GM18870 (cell line): ENCODE measurements around the gene MAPK12.
"Not testable (repeated sequence)": the region's sequence is repeated elsewhere in the genome, so short reads cannot be mapped to it uniquely, and the experiment has no call there.

Source experiments
- ATAC-seq: cut with Tn5 transposase; IDR thresholded peaks from one replicate; pipeline ENCODE4 v1.9.1; 2021; ENCODE audit warnings: moderate library complexity; ENCODE audit not compliant: unreplicated experiment

Gene MAPK12

DNA sequence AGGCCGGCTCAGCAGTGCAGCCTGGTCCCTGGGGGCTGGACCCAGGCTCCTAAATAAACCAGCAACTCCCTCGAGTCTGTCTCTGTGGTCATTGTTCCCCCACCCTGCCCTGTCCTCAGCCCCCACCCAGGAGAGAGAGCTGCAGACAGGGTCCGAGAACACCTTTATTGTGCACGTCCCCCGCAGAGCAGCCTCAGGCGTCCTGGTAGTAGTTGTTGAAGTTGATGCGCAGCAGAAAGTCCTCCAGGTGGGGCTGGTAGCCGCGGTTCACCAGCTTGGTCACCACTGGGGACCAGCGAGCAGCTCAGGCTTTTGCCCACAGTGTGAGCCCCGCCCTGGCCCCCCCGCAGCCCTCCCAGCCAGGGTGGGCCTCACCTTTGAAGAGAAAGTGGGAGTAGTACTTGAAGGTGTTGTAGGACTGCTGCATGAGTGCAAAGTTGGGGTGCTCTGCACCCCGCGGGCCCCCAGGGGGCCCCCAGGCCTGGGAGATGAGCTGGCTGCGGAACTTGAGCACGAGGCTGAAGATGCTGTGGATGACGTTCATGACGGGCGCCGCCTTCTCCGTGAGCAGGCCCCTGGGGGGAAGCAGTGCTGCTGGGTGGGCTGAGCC lies 43.8 kb downstream of the MAPK12 start:
- no peak for ATAC-seq

DNA sequence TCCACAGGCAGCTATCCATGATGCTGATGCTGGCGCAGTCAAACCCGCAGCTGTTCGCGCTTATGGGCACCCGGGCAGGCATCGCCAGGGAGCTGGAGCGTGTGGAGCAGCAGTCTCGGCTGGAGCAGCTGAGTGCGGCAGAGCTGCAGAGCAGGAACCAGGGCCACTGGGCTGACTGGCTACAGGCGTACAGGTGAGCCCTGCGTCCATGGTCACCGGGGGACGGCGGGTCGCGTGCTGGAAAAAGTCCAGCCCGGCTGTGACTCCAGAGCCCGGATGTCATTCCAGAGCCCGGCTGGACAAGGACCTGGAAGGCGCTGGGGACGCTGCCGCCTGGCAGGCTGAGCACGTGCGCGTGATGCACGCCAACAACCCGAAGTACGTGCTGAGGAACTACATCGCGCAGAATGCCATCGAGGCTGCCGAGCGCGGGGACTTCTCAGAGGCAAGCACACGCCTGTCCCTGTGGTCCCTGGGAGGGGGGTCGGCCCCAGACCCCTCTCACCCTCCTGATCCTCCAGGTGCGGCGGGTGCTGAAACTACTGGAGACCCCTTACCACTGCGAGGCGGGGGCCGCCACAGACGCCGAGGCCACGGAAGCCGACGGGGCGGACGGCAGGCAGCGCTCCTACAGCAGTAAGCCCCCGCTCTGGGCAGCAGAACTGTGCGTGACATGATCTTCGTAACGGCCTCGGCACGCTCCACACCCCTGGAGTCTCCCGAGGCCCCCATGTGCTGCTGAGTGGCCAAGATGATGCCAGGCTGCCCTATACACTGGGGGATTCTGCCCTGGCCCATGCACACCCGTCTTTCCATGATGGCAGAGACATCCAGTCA lies 44.6 kb downstream of the MAPK12 start:
- ATAC-seq: no peak

DNA sequence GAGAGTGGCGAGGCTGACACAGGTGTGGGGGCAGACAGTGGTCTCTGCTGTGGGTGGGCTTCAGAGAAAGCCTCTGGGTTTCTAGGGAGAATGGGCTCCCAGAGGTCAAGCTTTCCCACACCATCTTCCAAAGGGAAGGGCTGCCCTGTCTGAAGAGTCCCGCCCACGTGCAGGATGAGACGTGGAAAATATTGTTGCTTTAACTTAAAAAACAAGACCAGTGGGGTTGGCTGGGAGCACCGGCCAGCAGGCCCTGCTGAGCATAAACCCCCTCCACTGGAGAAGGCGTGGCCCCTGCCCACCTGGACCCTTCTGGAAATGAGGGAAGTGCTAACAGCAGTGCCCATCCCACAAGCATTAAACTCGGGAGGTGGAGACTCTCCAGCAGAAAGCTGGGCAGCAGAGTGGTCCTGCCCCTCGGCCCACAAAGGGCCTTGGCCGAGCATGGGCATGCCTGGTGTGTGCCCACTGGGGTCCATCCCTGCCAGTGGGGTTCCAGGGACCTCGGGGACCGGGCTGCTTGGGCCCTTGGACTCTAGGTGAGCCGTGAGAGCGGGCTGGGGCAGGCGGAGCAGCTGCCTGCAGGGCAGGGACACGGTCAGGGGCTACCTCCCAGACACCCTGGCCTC lies 45.3 kb downstream of the MAPK12 start:
- ATAC-seq: no peak

DNA sequence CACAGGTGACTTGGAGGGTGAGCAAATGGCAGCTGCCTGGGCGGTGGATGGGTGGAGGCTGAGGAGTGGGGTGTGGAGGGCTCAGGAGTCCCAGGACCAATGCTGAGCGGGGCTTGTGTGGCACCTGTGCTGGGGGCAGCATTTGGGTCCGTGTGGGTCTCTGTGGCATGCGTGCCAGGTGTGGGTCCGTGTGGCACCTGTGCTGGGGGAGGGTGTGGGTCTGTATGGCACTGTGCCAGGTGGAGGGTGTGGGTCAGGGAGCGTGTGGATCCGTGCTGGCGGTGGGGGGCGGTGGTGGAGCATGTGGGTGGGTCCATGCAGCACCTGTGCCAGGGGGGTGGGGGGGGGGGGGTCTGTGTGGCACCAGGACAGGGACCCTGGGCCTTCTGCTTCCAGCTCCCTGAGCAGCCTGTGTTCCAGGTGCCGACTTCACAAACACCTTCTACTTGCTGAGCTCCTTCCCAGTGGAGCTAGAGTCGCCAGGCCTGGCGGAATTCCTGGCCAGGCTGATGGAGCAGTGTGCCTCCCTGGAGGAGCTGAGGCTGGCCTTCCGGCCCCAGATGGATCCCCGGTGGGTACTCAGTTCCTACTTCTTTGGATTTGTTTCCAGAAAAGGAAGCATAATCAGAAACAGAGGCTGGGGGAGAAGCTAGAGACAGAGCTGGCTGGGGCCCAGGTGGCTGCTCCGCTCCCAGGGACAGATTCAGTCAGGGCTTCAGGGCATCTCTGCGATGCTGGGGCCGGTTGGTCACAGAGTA lies 46.0 kb downstream of the MAPK12 start:
- no peak for ATAC-seq

DNA sequence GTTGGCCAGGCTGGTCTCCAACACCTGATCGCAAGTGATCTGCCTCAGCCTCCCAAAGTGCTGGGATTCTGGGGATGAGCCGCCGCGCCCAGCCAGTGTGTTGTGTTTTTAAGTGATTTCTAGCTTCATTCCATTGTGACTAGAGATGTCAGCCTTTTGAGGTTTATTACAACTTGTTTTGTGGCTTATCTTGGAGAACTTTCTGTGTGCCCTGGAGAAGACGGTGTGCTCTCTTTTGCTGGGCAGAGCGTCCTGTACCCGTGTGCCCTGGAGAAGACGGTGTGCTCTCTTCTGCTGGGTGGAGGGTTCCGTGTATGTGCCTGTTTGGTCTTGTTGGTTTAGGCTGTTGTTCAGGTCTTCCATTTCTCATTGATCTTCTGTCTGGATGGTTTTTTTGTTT lies 48.2 kb downstream of the MAPK12 start:
- ATAC-seq: no peak

DNA sequence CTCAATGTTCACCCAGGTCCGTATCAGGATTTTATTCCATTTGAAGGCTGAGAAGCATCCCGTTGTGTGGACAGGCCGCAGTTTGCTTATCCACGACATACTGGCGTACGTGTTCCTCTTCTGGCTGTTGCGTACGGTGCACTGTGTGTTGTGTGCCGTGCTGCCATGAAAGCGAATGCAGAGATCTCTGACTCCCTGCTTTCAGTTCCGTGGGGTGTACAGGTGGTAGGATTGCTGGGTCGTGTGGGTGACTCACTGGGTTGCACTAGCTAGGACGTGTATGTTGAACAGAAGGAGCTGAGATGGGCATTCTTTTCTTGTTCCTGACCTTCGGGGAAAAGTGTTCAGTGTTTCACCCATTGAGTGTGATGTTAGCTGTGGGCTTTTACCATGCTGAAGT lies 50.3 kb downstream of the MAPK12 start:
- no peak for ATAC-seq

DNA sequence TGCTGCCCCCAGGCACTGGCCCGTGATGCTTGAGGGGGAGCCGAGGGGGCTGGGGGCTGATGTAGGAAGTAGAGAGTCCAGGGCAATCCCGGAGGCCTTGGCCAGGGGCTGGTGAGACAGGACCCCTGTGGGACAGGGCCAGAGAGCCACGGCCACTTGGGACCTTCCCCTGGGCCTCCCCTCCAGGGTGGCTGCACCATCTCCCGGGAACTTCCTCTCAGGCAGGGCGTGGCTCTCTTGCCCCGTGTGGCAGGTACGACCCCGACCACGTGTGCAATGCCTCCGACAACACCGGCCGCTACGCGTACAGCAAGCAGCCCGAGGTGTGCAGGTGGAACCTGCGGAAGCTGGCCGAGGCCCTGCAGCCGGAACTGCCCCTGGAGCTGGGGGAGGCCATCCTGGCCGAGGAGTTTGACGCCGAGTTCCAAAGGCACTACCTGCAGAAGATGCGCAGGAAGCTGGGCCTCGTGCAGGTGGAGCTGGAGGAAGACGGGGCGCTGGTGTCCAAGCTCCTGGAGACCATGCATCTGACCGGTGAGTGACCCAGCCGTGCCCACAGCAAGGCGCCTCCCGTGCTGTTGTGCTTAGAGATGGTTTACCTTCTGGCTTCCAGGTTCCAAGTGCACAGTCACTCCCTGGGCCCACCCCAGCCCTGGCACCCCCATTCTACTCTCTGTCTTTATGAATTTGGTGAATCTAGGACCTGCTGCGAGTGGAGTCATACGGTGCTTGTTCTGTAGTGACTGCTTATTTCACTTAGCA lies 50.9 kb downstream of the MAPK12 start:
- ATAC-seq: no peak

DNA sequence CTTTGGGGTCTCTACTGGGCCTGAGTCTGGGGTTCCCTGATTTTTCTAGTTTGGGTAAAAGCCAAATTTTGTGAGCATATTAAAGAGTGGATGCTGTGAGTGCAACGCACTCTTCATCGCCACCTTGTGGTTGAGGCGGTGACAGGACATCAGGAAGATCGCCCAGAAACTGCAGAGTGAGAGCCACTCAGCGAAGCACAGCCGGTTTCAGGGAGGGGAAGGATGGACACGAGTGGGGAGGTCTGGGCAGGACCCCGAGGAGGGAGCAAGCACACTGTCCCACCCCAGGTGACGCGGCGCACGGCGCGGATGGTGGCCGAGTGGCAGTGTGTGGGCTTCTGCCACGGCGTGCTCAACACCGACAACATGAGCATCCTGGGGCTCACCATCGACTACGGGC lies 51.6 kb downstream of the MAPK12 start:
- ATAC-seq: no peak

DNA sequence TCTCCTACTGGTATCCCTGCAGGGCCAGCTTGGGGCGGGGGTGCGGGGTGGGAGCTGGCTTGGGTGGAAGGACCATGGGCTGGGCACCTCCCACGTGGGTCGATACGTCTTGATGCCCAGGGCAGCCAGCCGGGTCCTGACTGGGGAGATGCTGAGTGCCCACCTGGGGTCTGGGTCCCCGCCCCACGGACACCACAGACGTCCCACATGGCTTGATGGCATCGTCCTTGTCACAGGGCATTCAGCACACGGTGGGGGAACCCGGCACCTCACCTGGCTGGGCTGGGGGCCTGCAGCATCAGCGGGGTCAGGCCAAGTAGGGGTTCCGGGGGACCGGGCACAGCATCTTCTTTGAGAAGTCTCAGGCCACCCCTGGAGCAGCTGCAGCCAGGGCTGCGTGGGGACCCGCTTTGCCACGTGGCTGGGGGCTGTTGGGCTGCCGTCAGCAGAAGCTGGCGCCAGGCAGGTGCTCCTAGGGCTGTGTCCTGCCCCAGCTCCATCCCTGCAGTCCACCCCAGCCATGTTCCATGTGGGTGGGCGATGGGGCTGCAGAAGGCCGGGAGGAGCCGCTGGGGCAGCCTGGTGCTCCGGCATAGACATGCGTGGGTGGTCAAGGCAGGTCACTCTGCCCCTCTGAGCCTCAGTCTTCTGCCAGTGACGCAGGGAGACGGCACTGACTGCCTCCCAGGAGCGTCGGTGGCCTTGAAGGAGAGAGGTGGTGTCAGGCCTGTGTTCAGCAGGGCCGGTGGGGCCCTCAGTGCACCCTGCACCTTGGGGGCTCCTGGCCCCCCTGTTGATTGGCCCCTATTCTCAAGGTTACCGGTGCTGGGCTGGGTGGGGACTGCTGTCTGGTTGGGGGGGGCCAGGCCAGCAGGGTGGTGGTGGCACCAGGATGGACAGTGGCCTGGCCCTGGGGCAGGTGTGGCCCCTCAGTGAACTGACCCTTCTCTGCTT lies 52.3 kb downstream of the MAPK12 start:
- ATAC-seq: no peak

DNA sequence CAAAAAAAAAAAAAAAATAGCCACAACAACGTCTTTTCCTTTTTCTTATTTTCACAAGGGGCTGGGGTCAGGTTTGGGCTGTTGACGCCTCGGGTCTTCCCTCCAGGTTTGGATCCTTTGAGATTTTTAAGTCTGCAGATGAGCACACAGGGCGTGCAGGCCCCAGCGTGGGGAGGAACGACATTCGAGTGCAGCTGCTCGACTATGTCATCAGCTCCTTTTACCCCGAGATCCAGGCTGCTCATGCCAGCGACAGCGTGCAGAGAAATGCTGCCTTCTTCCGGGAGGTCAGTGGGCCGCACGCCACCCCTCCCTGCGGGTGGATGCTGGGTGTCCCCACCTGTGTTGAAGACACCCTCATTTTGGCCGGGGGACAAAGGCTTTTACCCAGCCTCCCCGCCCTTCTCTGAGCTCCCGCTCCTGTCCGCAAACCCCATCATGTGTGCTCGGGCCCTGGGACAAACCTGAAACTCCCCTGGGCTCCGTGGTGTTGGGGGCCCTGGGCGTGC lies 53.0 kb downstream of the MAPK12 start:
- ATAC-seq: no peak

DNA sequence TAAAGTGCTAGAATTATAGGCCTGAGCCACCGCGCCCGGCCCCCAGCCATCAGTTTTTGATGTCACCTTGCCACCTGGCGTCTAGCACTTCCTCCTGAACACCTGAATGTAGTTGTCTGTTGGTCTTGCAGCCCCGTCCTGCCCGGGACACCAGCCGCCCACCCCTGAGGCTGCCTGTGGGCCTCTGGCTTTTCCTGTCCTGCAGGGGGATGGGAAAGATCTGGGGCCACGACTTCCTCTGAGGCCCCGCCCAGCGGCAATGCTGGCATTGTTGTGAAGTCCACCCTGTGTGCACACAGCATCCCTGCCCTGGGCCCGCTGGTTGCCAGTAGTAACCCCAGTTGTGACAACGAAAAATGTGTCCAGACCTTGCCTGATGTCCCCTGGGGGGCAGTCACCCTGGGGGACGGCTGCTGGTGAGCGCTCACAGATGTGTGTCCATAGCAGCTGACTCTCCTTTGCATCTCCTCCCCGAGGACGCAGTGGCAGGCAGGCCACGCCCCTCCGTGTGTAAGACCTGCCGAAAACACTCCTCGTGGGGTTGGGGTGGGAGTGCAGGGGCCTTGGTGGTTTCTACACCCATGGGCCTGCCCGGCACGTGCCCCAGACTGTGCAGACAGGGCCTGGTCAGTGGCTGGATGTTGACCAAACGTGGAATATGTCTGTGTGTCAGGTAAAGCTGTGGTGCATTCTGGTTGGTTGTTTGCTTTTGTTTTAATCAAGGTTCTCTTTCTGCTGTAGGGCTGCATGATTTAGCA lies 53.9 kb downstream of the MAPK12 start:
- no peak for ATAC-seq

DNA sequence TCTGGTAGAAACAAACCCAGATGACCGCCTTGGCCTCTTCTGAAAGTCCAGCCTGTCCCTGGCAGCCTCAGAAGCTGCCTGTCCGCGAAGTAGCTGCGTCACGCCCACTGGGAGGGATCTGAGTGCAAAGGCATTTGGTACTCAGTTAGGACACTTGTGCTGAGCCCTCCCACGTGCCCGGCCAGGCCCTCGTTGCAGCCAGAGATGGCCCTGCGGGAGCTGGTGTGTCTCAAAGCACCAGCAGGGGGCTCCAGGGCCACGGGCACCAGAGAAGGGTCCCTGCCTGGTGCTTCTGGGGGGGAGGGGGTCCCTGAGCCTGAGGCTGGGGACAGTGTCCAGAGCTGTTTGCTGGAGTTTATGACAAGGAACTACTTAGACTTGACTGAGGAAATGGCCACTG lies 54.9 kb downstream of the MAPK12 start:
- ATAC-seq: no peak

DNA sequence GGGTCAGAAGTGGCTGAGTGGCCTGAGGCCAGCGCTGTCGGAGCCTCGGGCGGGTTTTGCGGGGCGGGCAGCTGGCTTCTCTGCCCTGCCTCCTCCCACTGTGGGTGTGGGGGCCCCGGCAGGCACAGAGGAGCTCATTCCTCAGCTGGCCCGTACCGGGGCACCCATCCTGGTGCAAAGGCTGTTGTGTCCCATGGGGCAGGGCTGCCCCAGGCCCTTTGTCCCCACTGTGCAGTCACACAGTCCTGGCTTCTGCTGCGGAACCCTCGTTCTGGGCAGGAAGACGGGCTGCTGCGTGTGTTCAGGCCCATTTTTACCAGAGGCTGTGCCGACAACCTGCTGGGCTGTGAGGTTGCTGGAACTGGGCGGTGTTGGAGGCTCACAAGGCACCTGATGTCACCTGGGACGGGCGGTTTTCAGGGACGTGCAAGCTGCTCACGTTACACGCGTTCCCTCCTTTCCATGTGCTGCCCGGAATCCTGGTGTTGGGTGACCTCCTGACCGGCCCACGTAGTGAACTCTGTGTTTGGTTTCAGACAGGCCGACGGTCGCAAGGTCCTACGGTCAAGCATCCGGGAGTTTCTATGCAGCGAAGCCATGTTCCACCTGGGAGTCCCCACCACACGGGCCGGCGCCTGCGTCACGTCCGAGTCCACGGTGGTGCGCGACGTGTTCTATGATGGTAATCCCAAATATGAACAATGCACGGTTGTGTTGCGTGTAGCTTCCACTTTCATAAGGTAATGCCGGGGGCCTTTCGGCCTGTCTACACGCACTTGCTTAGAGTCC lies 55.5 kb downstream of the MAPK12 start:
- ATAC-seq: no peak

DNA sequence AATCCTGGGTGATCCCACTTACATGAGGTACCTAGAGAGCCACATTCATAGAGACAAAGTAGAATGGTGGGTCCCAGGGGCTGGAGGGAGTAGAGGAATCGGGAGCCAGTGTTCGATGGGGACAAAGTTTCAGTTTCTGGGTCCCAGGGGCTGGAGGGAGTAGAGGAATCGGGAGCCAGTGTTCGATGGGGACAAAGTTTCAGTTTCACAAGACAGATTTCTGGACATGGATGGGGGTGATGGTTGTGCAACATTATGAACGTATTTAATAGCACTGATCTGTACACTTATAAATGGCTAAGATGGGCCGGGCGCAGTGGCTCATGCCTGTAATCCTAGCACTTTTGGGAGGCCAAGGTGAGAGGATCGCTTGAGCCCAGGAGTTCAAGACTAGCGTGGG lies 56.5 kb downstream of the MAPK12 start:
- ATAC-seq: not testable (repeated sequence)

DNA sequence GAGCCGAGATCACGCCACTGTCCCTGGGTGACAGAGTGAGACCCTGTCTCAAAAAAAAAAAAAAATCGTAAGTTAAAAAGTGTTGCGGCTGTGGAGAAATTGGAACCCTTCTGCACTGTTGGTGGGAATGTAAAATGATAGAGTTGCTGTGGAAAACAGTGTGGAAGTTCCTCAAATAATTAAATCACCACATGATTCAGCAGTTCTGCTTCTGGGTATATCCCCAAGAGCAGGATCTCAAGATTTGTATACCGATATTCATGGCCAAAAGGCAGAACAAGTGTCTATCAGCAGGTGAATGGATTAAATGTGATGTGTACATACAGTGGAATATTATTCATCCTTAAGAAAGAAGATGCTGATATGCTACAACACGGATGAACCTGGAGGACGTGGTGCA lies 56.9 kb downstream of the MAPK12 start:
- ATAC-seq: no peak

DNA sequence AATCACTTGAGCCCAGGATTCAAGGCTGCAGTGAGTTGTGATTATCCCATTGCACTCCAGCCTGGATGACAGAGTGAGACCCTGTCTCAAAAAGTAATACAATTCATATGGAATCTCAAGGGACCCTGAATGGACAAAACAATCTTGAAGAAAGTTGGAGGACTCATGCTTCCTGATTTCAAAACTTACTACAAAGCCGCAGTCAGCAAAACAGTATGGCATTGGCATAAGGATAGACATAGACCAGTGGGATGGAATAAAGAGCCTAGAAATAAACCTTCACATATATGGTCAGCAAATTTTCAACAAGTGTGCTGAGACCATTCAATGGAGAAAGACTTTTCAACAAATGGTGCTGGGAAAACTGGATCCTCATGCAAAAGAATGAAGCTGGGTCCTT lies 58.2 kb downstream of the MAPK12 start:
- no peak for ATAC-seq
